RWPE1 (cell line): ENCODE results near the gene ANTKMT.
"Not testable (repeated sequence)": the region's sequence is repeated elsewhere in the genome, so short reads cannot be mapped to it uniquely, and the experiment has no call there.

ENCODE experiments used
- CTCF ChIA-PET: fragments of 350-600 bp; sonication (Branson Sonifier 250); formaldehyde crosslinking; extraction: SDS; loops from one replicate; lab custom pipeline; 2021; lab: Yijun Ruan, JAX
- POLR2A ChIA-PET: fragments of 400-600 bp; formaldehyde crosslinking; extraction: SDS; loops from one replicate; lab custom pipeline; 2020; ENCODE audit warnings: antibody characterized with exemption; ENCODE audit not compliant: low non-redundant PET; lab: Yijun Ruan, JAX
- DNase-seq: peaks from one replicate; pipeline ENCODE4 v3.0.0; 2012; ENCODE audit warnings: low spot score
- H3K27ac ChIP-seq: fragments of 450-650 bp; 2 replicates; pipeline ENCODE4 v1.5.1; 2017
- TF ChIP-seq, protein P1 (sequence below): fragments of 450-650 bp; conservative IDR thresholded peaks from 2 replicates; pipeline ENCODE4 v1.5.1; 2017; ENCODE audit warnings: low read depth, mild to moderate bottlenecking

Gene ANTKMT

DNA sequence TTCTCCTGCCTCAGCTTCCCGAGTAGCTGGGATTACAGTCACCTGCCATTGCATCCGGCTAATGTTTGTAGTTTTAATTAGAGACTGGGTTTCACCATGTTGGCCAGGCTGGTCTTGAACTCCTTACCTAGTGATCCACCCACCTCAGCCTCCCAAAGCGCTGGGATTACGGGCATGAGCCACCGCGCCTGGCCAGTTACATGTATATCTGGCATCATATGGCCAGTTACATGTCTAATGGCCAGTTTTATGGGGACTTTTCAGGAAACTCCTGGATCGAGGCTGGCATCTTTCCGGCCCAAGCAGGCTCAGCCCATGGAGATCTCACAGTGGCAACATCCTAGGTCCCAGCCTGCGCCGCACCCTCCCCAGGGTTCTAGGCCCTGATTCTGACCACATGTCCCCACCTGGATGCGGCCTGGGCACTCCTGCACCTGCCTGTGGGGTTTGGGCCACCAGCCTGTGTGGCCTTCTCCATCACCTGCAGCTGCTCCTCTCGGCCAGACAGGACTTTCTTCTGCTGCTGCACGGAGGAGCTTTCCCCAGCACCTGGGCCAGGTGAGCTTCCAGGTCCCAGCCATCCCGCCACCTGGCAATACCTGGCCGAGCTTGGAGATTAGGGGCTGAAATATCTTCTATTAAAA is 21.2 kb downstream of the ANTKMT start:
- ChIA-PET POLR2A (no interaction called here), CTCF (interaction anchor here (0.9 kb wide), 1 partner anchor 26 kb away, joined by 4 read pairs; no protein-coding TSS in a partner anchor)
- TF ChIP-seq, protein P1, sequence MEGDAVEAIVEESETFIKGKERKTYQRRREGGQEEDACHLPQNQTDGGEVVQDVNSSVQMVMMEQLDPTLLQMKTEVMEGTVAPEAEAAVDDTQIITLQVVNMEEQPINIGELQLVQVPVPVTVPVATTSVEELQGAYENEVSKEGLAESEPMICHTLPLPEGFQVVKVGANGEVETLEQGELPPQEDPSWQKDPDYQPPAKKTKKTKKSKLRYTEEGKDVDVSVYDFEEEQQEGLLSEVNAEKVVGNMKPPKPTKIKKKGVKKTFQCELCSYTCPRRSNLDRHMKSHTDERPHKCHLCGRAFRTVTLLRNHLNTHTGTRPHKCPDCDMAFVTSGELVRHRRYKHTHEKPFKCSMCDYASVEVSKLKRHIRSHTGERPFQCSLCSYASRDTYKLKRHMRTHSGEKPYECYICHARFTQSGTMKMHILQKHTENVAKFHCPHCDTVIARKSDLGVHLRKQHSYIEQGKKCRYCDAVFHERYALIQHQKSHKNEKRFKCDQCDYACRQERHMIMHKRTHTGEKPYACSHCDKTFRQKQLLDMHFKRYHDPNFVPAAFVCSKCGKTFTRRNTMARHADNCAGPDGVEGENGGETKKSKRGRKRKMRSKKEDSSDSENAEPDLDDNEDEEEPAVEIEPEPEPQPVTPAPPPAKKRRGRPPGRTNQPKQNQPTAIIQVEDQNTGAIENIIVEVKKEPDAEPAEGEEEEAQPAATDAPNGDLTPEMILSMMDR: no peak
- H3K27ac ChIP-seq: peak overlapping the region; percentile 81; the same call in 1 of the 2 replicates
- no peak for DNase-seq

DNA sequence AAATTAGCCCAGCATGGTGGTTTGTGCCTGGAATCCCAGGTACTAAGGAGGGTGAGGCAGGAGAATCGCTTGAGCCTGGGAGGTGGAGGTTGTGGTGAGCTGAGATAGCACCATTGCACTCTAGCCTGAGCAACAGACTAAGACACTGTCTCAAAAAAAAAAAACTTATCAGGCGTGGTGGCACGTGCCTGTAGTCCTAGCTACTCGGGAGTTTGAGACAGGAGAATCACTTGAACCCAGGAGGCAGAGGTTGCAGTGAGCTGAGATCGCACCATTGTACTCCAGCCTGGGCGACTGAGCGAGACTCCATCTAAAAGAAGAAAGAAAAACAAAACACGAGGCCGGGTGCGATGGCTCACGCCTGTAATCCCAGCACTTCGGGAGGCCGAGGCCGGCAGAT is 21.9 kb downstream of the ANTKMT start:
- CTCF ChIA-PET: interaction anchor here (0.6 to 1.7 kb wide), 3 partner anchors 29 to 76 kb away, joined by 3 to 8 read pairs (median 4); no protein-coding TSS in a partner anchor
- POLR2A ChIA-PET: interaction anchor here (0.6 kb wide), 1 partner anchor 9 kb away, joined by 6 read pairs; no protein-coding TSS in a partner anchor
- DNase-seq: not testable (repeated sequence)
- H3K27ac ChIP-seq: 0 out of 2 replicates have a peak overlapping the region, but pooled peaks have one; percentile 81

- H3K27ac ChIP-seq: no peak overlapping the region
- TF ChIP-seq, protein P1: no peak
- DNase-seq: no peak
- POLR2A ChIA-PET: no interaction called here
- CTCF ChIA-PET: interaction anchor here (0.6 to 1.7 kb wide), 5 partner anchors 33 to 401 kb away, joined by 3 to 8 read pairs (median 3); no protein-coding TSS in a partner anchor
These were observed 23.0 kb downstream of the ANTKMT start for GRCh38 chr16:743794-744500.

GRCh38 chr16:745739-746138 is 24.8 kb downstream of the ANTKMT start:
- TF ChIP-seq, protein P1: peak; percentile 52
- CTCF ChIA-PET: interaction anchor here (0.6 to 1.6 kb wide), 8 partner anchors 9 to 61 kb away, joined by 3 to 13 read pairs (median 3); partner anchors contain the start of gene ANTKMT
- no peak overlapping the region for H3K27ac ChIP-seq
- POLR2A ChIA-PET: no interaction called here
- DNase-seq: no peak

DNA sequence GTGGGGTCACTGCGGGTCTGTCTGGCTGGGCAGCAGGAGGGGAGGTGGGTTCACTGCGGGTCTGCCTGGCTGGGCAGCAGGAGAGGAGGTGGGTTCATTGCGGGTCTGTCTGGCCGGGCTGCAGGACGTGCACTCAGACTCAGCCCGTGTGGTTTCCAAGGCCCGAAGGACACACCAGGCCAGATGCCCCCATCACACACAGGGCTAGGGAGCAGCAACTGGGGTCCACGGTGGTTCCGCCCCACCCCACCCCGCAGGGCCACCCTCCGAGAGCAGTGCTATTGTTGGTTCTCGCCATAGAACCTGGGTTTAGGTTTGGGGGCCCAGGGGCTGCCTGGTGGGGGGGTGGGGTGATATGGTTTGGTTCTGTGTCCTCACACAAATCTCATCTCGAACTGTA is 25.7 kb downstream of the ANTKMT start:
- no peak overlapping the region for H3K27ac ChIP-seq
- ChIA-PET CTCF (no interaction called here), POLR2A (no interaction called here)
- no peak for DNase-seq
- TF ChIP-seq, protein P1: no peak

DNA sequence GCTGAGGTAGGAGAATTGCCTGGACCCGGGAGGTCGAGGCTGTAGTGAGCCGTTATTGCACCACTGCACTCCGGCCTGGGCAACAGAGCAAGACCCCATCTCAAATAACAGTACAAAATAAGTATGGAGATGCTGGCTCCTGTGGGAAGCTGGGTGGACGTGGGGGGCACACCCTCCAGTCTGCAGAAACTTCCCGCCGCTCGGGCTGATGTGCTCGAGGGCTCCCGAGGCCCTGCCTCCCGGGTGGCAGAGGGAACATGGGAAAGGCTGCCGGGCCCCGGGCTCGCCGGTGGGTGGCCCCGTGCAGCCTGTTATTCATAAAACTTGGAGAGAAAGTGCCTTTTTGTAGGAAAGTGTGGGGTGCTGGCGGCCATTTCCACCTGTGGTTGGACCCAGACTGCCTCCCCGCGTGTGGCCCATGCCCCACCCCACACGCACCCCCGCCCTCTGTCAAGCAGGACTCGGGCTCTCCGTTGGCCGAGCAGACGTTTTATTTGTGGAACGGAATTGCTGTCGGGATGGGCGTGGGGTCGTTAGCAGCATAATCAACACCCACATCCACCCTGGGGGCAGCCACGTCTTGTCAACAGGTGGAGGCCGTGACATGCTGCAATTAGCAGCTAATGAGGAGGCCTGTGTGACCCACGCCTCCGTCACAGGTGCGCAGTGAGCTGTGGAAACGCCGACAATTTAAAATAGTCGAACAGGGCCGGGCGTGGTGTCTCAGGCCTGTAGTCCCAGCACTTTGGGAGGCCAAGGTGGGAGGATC is 27.2 kb downstream of the ANTKMT start:
- CTCF ChIA-PET: interaction anchor here (0.7 to 3.2 kb wide), 2 partner anchors 37 to 198 kb away, joined by 4 to 18 read pairs; no protein-coding TSS in a partner anchor
- no peak for DNase-seq
- H3K27ac ChIP-seq: peak overlapping the region; percentile 64
- TF ChIP-seq, protein P1: no peak
- POLR2A ChIA-PET: interaction anchor here (0.7 kb wide), 1 partner anchor 182 kb away, joined by 3 read pairs; no protein-coding TSS in a partner anchor
